ENCODE measurements around the gene TMCO1. TPM values are rescaled to one million over a fixed set of nuclear protein-coding genes. Genes with fewer than 3 reads are reported as not detected.

TMCO1 gene
- total and polyA plus RNA-seq, 8 donors = 91.5 to 125 (median 108) TPM

DNA sequence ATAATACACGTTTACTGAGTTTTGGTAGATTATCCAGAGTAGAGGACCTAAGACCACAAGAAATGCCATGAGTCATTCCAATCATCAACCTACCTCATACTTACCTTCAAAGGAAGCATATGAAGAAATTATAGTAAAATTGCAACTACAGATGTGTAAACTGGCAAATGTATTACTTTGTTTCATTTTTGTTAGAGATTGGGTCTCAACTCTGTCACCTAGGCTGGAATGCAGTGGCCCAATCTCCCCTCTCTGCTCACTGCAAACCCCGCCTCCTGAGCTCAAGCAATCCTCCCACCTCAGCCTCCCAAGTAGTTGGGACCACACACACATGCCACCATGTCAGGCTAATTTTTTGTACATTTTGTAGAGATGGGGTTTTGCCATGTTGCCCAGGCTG lies 5.2 kb downstream of the TMCO1 start:
- Histone ChIP-seq H3K27me3 (no peaks in the 10 kb centered on the region), H3K4me1 (peaks cover 0 to 39% of the 10 kb centered on the region in 2 donors), H3K4me3 (no peak overlapping the region), H3K27ac (no peak overlapping the region), H3K9me3 (no peaks in the 10 kb centered on the region), H3K36me3 (peaks cover 0 to 62% of the 10 kb centered on the region in 2 donors)
- TF ChIP-seq, protein P1, sequence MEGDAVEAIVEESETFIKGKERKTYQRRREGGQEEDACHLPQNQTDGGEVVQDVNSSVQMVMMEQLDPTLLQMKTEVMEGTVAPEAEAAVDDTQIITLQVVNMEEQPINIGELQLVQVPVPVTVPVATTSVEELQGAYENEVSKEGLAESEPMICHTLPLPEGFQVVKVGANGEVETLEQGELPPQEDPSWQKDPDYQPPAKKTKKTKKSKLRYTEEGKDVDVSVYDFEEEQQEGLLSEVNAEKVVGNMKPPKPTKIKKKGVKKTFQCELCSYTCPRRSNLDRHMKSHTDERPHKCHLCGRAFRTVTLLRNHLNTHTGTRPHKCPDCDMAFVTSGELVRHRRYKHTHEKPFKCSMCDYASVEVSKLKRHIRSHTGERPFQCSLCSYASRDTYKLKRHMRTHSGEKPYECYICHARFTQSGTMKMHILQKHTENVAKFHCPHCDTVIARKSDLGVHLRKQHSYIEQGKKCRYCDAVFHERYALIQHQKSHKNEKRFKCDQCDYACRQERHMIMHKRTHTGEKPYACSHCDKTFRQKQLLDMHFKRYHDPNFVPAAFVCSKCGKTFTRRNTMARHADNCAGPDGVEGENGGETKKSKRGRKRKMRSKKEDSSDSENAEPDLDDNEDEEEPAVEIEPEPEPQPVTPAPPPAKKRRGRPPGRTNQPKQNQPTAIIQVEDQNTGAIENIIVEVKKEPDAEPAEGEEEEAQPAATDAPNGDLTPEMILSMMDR (IDR thresholded peaks at IDR 0.05) = no peak
- intact Hi-C loops (cut with DNase I) = no loop called here
- DNase-seq (no peak), ATAC-seq (no peak)

DNA sequence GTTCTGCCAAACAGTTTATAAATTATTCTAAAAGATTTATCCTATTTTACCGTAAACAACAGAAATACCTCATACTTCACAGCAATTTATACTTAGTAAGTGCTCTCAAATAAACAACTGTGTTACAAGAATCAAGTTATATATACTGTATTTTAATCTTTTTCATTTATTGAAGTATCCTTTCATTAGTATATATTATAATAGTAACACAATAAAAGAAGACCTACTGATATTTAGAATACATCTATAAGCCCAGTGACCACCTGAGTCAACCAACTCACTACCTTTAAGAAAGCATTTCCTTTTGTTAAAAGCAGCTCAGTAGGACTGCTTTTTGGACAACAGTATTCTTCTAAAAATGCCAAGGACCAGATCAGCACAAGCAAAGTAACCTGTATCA lies 5.9 kb downstream of the TMCO1 start:
- Histone ChIP-seq H3K27ac (no peak overlapping the region), H3K36me3 (peaks cover 0 to 69% of the 10 kb centered on the region in 2 donors), H3K27me3 (no peaks in the 10 kb centered on the region), H3K9me3 (no peaks in the 10 kb centered on the region), H3K4me1 (peaks cover 0 to 33% of the 10 kb centered on the region in 2 donors), H3K4me3 (no peak overlapping the region)
- intact Hi-C loops (cut with DNase I) = no loop called here
- TF ChIP-seq, protein P1 (IDR thresholded peaks at IDR 0.05) = no peak
- DNase-seq (no peak), ATAC-seq (no peak)

DNA sequence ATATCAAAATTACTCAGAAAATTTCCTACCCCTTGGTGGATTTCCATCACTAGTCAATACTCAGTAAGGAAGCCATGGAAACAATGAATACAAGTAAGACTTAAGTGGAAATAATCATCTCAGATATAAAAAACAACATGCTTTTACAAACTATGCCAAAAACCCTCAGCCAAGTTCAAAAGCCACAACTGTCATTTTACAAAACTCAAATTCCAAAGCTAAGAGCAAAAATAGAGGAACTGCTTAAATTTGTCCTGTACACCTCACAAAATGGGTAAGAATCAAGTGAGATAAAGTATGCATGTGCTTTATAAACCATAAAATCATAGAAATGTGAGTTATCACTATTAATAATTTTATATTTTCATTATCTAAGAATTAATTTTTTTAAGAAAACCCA lies 9.6 kb downstream of the TMCO1 start:
- TF ChIP-seq, protein P1 (IDR thresholded peaks at IDR 0.05) = no peak
- DNase-seq (no peak), ATAC-seq (no peak)
- H3K4me3 ChIP-seq = no peak overlapping the region
- peaks cover 0 to 53% of the 10 kb centered on the region in 2 donors for H3K36me3 ChIP-seq
- H3K27ac ChIP-seq = no peak overlapping the region
- no peaks in the 10 kb centered on the region for H3K27me3 ChIP-seq
- H3K4me1 ChIP-seq = peaks cover 0 to 5% of the 10 kb centered on the region in 2 donors
- intact Hi-C loops (cut with DNase I) = no loop called here
- no peaks in the 10 kb centered on the region for H3K9me3 ChIP-seq

DNA sequence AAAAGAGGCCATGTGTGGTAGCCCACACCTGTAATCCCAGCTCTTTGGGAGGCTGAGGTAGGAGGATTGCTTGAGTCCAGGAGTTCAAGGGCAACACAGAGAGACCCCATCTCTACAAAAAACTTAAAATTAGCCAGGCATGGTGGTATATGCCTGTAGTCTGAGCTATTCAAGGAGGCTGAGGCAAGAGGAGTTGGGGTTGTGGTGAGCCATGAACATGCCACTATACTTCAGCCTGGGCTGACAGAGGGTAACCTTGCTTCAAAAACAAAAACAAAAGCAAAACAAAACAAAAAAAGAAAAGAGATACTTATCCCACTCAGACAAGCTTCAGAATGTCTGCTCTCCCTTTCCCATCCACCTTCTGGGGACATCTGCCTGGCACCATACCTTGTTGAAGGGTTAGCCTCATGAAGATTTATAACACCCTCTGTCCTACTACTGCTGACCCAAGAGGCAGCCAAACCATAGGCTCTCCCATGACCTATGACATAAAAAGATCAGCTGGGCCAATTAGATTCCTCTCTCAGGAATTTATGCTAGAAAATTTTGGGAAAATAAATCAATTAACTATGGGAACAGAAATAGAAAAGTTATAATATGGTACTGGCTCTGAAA lies 13.2 kb downstream of the TMCO1 start:
- Histone ChIP-seq H3K27me3 (no peaks in the 10 kb centered on the region), H3K9me3 (no peaks in the 10 kb centered on the region), H3K36me3 (peaks cover 0 to 69% of the 10 kb centered on the region in 2 donors), H3K4me3 (no peak overlapping the region), H3K27ac (no peak overlapping the region), H3K4me1 (no peaks in the 10 kb centered on the region)
- no peak for DNase-seq
- intact Hi-C loops (cut with DNase I) = no loop called here
- TF ChIP-seq, protein P1 (IDR thresholded peaks at IDR 0.05) = no peak
- ATAC-seq = no peak

DNA sequence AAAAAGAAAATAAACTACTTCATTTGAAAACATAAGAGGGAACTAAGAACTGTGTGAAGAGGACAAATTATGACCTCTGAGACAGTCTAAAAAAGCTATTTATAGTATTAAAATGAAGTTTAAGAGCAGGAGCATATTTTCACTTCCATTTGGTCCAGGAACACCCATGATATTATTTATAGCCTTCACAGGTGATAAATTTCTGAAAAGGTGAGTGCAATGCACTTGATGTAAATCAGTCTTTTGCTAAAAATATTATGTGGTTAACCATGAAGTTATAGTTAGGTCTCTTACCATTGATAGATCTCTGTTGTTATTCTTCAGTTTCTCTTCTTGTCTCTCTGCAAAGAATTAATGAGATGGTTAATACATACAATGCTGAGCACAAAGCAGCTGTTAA lies 14.7 kb downstream of the TMCO1 start:
- intact Hi-C loops (cut with DNase I) = no loop called here
- Histone ChIP-seq H3K27me3 (no peaks in the 10 kb centered on the region), H3K4me3 (no peak overlapping the region), H3K4me1 (no peaks in the 10 kb centered on the region), H3K36me3 (peaks cover 0 to 73% of the 10 kb centered on the region in 2 donors), H3K27ac (no peak overlapping the region), H3K9me3 (no peaks in the 10 kb centered on the region)
- TF ChIP-seq, protein P1 (IDR thresholded peaks at IDR 0.05) = no peak
- DNase-seq (no peak), ATAC-seq (no peak)

Data from left lung (tissue), 10 donors.